PC-9 (cell line): ENCODE measurements around the gene NKX1-2. TPM values are rescaled to one million over a fixed set of nuclear protein-coding genes. Genes with fewer than 3 reads are reported as not detected.

Experiments used
- Bru-seq: library from RNA; stranded (reverse); fragments of 400-500 nt; gene quantifications from one replicate; lab custom pipeline; 2021; lab: Mats Ljungman, UMichigan
- BruChase-seq, 2 experiments: library from RNA; stranded (reverse); fragments of 400-500 nt; gene quantifications; one replicate each; lab custom pipeline; 2021; lab: Mats Ljungman, UMichigan
- BruUV-seq: library from RNA; stranded (reverse); fragments of 400-500 nt; replicated peaks from 2 replicates; lab custom pipeline; 2021; lab: Mats Ljungman, UMichigan
- CTCF ChIA-PET: fragments of 300-600 bp; sonication (Branson Sonifier 250); formaldehyde crosslinking; loops from one replicate; lab custom pipeline; 2022; ENCODE audit warnings: antibody characterized with exemption; lab: Charles Lee
- POLR2A ChIA-PET: fragments of 300-600 bp; sonication (Branson Sonifier 250); formaldehyde crosslinking; loops from one replicate; lab custom pipeline; 2022; ENCODE audit warnings: antibody characterized with exemption; ENCODE audit not compliant: unreplicated experiment; lab: Charles Lee
- DNase-seq, 2 experiments: peaks; one replicate each; pipeline versions ENCODE4 v3.0.0 to v3.0.0-alpha.2; 2015 to 2022; ENCODE audit warnings: mixed read lengths in 1 of 2
- H2AFZ ChIP-seq: fragments of 200-600 bp; sonication (generic); 2 replicates; pipeline ENCODE4 v1.8.1; 2017; ENCODE audit warnings: antibody characterized with exemption
- H3F3A ChIP-seq: fragments of 200-600 bp; sonication (generic); 2 replicates; pipeline ENCODE4 v1.8.1; 2017; ENCODE audit warnings: antibody characterized with exemption, mild to moderate bottlenecking, low read depth; ENCODE audit not compliant: insufficient read depth
- H3K27ac ChIP-seq: fragments of 200-600 bp; sonication (generic); 2 replicates; pipeline ENCODE4 v1.6.1; 2016; ENCODE audit warnings: mixed run types
- H3K27me3 ChIP-seq: fragments of 200-600 bp; sonication (generic); 2 replicates; pipeline ENCODE4 v1.6.1; 2016; ENCODE audit warnings: low read depth, mixed run types; ENCODE audit not compliant: insufficient read depth
- H3K36me3 ChIP-seq: fragments of 200-600 bp; sonication (generic); 2 replicates; pipeline ENCODE4 v1.6.1; 2016; ENCODE audit warnings: low read depth, mixed run types
- H3K4me1 ChIP-seq: fragments of 200-600 bp; sonication (generic); replicated peaks from 2 replicates; pipeline ENCODE4 v1.6.1; 2016; ENCODE audit warnings: mixed run types; ENCODE audit not compliant: insufficient read depth
- H3K4me2 ChIP-seq: fragments of 200-600 bp; sonication (generic); 2 replicates; pipeline ENCODE4 v1.6.1; 2017; ENCODE audit warnings: mixed run types
- H3K4me3 ChIP-seq: fragments of 200-600 bp; sonication (generic); 2 replicates; pipeline ENCODE4 v1.6.1; 2016; ENCODE audit warnings: mixed run types
- H3K79me2 ChIP-seq: fragments of 200-600 bp; sonication (generic); 2 replicates; pipeline ENCODE4 v1.6.1; 2017; ENCODE audit warnings: low read depth, mixed run types
- H3K9me2 ChIP-seq: fragments of 200-600 bp; sonication (generic); 2 replicates; pipeline ENCODE4 v1.8.1; 2017; ENCODE audit warnings: mild to moderate bottlenecking; ENCODE audit not compliant: insufficient read depth
- H3K9me3 ChIP-seq: fragments of 200-600 bp; sonication (generic); 2 replicates; pipeline ENCODE4 v1.8.1; 2016; ENCODE audit warnings: low read depth; ENCODE audit not compliant: insufficient read depth
- H4K20me1 ChIP-seq: fragments of 200-600 bp; sonication (generic); 2 replicates; pipeline ENCODE4 v1.8.1; 2017; ENCODE audit not compliant: insufficient read depth
- EZH2 ChIP-seq: fragments of 200-600 bp; sonication (generic); IDR thresholded peaks from 2 replicates; pipeline ENCODE4 v1.8.0; 2017; ENCODE audit warnings: antibody characterized with exemption, low read depth
- intact Hi-C: fragments of 100-400 bp; cut with micrococcal nuclease; formaldehyde crosslinking; loops from one replicate; pipeline ENCODE4 v1.10.0; 2022; ENCODE audit not compliant: unreplicated experiment
- long read RNA-seq: library from polyadenylated mRNA; stranded (forward); transcript quantifications from one replicate; pipeline ENCODE4 v2.0.0, GENCODE V29; 2022
- total RNA-seq: library from RNA; stranded (reverse); gene quantifications from 2 replicates; pipeline ENCODE4 v1.2.3, GENCODE V29; 2021
- TF ChIP-seq, protein P1 (sequence below): fragments of 200-600 bp; sonication (generic); conservative IDR thresholded peaks from 2 replicates; pipeline ENCODE4 v1.6.1; 2017; ENCODE audit warnings: mixed run types, antibody characterized with exemption, mild to moderate bottlenecking, moderate library complexity

The NKX1-2 gene
- 1.6 and 2.9 TPM in 2 replicates for total RNA-seq
- percentile 37 among the genes with signal in this experiment for Bru-seq, nascent RNA
- percentile 51 among the genes with signal in this experiment for BruChase-seq, experiment 1, labeled RNA remaining after a 2-hour chase
- BruChase-seq, experiment 2, labeled RNA remaining after a 6-hour chase: percentile 76 among the genes with signal in this experiment
- long read RNA-seq, partial matches to known transcripts: 0 of 4 reads
- long read RNA-seq, other reads (novel, unspliced or antisense): 1 of 4 reads

DNA sequence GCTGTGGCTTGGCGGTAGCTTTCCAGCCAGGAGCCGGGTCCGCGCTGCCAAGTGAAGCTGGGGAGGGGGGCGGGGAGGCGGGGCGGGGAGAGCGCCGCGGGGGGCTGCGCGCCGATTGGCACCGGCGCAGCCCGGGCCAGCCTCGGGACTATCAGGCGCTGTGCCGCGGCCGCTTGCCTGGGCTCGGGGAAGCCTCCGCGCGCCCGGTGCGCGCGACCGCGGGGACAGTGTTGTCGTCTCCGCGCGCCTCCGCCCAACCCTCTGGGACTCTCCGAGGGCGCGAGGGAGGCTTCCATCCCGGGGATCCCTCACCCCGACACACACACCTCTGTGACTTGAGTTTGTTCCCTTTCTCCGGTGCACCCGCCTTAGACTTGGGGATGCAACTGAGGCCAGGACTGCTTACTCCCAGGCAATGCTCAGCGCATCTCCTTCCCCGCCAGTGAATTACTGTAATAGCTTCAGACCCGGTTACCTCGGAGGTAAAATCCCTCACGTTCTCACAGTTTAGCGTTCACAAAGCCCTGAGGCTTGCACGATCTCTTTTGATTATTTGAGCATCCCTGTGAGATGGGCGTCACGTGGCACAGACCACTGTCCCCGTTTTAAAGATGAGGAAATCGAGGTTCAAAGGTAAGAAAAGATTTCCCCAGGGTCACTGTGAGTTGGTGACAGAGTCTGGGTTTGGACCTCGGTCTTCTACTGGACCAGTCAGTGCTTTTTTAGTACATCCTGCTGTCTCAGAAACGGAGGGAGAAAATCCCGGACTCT lies at the start of gene NKX1-2:
Gene NKX1-2 (minus strand): TSS at position 24 of the 771 bp plus-strand sequence. CDS start 92 bp downstream, outside the sequence.
- H3K36me3 ChIP-seq: no peaks in the 10 kb centered on the region
- H3K4me2 ChIP-seq: peak within 1 kb of the TSS; percentile 70
- no peaks in the 10 kb centered on the region for H3K9me2 ChIP-seq
- 0 out of 2 replicates have a peak within 1 kb of the TSS, but pooled peaks have one; percentile 6 for H3K27ac ChIP-seq
- H3F3A ChIP-seq: no peaks in the 10 kb centered on the region
- ChIA-PET CTCF (no interaction called here), POLR2A (no interaction called here)
- intact Hi-C loops: no loop called here
- no peak for DNase-seq
- 0 out of 2 replicates have a peak within 1 kb of the TSS, but pooled peaks have one; percentile 31 for H2AFZ ChIP-seq
- no TSS peak for BruUV-seq
- peaks cover 13% of the 10 kb centered on the region; the same call in 1 of the 2 replicates for H3K4me1 ChIP-seq
- TF ChIP-seq, protein P1, sequence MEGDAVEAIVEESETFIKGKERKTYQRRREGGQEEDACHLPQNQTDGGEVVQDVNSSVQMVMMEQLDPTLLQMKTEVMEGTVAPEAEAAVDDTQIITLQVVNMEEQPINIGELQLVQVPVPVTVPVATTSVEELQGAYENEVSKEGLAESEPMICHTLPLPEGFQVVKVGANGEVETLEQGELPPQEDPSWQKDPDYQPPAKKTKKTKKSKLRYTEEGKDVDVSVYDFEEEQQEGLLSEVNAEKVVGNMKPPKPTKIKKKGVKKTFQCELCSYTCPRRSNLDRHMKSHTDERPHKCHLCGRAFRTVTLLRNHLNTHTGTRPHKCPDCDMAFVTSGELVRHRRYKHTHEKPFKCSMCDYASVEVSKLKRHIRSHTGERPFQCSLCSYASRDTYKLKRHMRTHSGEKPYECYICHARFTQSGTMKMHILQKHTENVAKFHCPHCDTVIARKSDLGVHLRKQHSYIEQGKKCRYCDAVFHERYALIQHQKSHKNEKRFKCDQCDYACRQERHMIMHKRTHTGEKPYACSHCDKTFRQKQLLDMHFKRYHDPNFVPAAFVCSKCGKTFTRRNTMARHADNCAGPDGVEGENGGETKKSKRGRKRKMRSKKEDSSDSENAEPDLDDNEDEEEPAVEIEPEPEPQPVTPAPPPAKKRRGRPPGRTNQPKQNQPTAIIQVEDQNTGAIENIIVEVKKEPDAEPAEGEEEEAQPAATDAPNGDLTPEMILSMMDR: no peak
- TF ChIP-seq EZH2: no peak
- no peaks in the 10 kb centered on the region for H4K20me1 ChIP-seq
- no peaks in the 10 kb centered on the region for H3K9me3 ChIP-seq
- peak within 1 kb of the TSS; percentile 59 for H3K4me3 ChIP-seq
- H3K27me3 ChIP-seq: no peaks in the 10 kb centered on the region
- H3K79me2 ChIP-seq: peaks cover 12% of the 10 kb centered on the region; the same call in 1 of the 2 replicates

DNA sequence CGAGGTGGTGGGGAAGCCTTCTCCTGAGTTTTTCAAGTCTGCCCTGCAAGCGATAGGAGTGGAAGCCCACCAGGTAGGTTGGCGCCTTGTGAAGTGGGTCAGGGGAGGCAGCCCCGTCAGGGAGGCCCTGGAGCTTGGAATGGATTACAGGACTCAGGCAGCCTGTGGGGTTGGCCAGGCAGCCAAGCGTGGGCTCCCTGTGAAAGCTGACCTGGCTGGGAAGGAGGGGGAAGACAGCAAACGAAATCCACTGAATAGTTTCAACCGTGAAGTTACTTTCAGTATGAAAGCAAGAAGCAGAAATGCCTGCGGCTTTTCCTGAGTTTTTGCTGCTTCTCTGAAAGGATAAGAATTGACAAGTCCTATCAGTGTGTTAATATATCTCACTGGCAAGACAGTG lies 48.2 kb upstream of the NKX1-2 start:
- Histone ChIP-seq H3K4me2 (no peak overlapping the region), H3K36me3 (no peaks in the 10 kb centered on the region), H3K4me1 (no peaks in the 10 kb centered on the region), H2AFZ (no peak overlapping the region), H3K4me3 (no peak overlapping the region), H4K20me1 (no peaks in the 10 kb centered on the region), H3K9me2 (no peaks in the 10 kb centered on the region), H3F3A (no peaks in the 10 kb centered on the region), H3K9me3 (no peaks in the 10 kb centered on the region), H3K27me3 (no peaks in the 10 kb centered on the region), H3K27ac (no peak overlapping the region), H3K79me2 (no peaks in the 10 kb centered on the region)
- intact Hi-C loops: no loop called here
- BruUV-seq: no TSS peak
- POLR2A ChIA-PET: no interaction called here
- CTCF ChIA-PET: no interaction called here
- no peak for TF ChIP-seq EZH2
- TF ChIP-seq, protein P1: no peak
- DNase-seq: no peak

DNA sequence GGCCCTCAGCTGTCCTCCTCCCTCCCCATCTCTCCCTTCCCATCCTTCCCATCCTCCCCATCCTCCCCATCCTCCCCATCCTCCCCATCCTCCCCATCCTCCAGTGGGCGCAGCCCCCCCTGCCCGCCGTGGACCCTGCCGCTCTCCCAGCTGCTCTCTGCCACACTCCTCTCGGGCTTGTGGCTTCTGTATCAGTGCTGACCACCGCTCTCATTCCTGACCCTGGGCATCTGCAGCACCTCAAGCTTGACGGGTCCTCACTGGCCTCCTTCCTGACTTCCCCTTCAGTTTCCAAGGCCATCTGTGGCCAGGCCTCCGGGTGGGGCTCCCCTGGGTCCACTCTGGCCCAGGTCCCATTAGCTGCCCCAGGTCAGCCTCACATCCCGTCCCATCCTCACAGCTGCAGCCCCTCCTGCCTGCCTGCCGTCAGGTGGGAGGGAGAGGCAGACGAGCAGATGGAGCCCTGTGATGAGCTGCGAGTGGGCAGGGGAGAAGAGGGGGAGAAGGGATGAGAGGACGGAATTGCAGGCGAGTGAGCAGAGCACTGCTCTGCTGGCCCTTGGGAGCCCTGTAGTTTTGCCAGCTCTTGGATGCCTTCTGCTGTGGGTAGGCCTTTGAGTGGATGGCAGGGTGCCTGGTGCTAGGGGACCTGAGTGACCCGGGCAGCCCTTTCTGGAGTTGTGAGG lies 47.5 kb upstream of the NKX1-2 start:
- no peak overlapping the region for H3K4me2 ChIP-seq
- intact Hi-C loops: no loop called here
- TF ChIP-seq, protein P1: no peak
- no peak for TF ChIP-seq EZH2
- no peaks in the 10 kb centered on the region for H3K79me2 ChIP-seq
- no peak overlapping the region for H2AFZ ChIP-seq
- no peaks in the 10 kb centered on the region for H3K9me2 ChIP-seq
- H3F3A ChIP-seq: no peaks in the 10 kb centered on the region
- POLR2A ChIA-PET: interaction anchor here (0.6 kb wide), 1 partner anchor 921 kb away, joined by 7 read pairs; no protein-coding TSS in a partner anchor
- CTCF ChIA-PET: no interaction called here
- no peaks in the 10 kb centered on the region for H3K9me3 ChIP-seq
- H3K27ac ChIP-seq: no peak overlapping the region
- H3K4me3 ChIP-seq: no peak overlapping the region
- no peaks in the 10 kb centered on the region for H3K27me3 ChIP-seq
- H4K20me1 ChIP-seq: no peaks in the 10 kb centered on the region
- no peaks in the 10 kb centered on the region for H3K36me3 ChIP-seq
- no peaks in the 10 kb centered on the region for H3K4me1 ChIP-seq
- DNase-seq: no peak
- BruUV-seq: no TSS peak
